HepG2 (cell line): ENCODE measurements around the gene UBALD1. TPM values are rescaled to one million over a fixed set of nuclear protein-coding genes. Genes with fewer than 3 reads are reported as not detected.
A peak's percentile ranks its signal among the peaks of the same experiment; 100 is the strongest.

ENCODE experiments used
- ATAC-seq: fragments of 200-7000 bp; cut with Tn5 transposase; 3 replicates; pipeline ENCODE4 v1.9.1; 2020; ENCODE audit warnings: mild to moderate bottlenecking, moderate library complexity
- BruUV-seq: library from RNA; stranded (reverse); fragments of 400-500 nt; replicated peaks from 2 replicates; lab custom pipeline; 2021; lab: Mats Ljungman, UMichigan
- CTCF ChIA-PET: fragments of 300-600 bp; formaldehyde crosslinking; extraction: SDS; loops from one replicate; lab custom pipeline; 2021; ENCODE audit warnings: low total read pairs, inconsistent platforms, low intra/inter-chr PET ratio; lab: Yijun Ruan, JAX
- POLR2A ChIA-PET: fragments of 350-600 bp; sonication (Branson Sonifier 250); formaldehyde crosslinking; loops from one replicate; lab custom pipeline; 2020; ENCODE audit warnings: antibody characterized with exemption, inconsistent platforms; lab: Yijun Ruan, JAX
- DNase-seq: peaks from one replicate; pipeline ENCODE4 v3.0.0-alpha.2; 2015; ENCODE audit warnings: low spot score
- FAIRE-seq: peaks from 3 replicates; lab custom pipeline; 2011; peaks lifted over from hg19 to GRCh38; lab: Jason Lieb, UNC
- H2AFZ ChIP-seq: one replicate; pipeline ENCODE4 v1.6.1; 2011; ENCODE audit warnings: low read length, inconsistent platforms
- H3K27ac ChIP-seq: fragments of 300-600 bp; 3 replicates; pipeline ENCODE4 v1.8.0; 2011; ENCODE audit warnings: mixed run types, mild to moderate bottlenecking, mixed read lengths, low read length, inconsistent platforms; ENCODE audit not compliant: insufficient read depth; ENCODE audit errors: extremely low read length
- H3K27me3 ChIP-seq, 2 experiments: fragments of 200-600 bp in 1 of 2; 2 replicates in 1 of 2; 3 replicates in 1 of 2; pipeline versions ENCODE4 v1.6.0 to v1.8.0; 2011; ENCODE audit warnings: low read length in 2 of 2, mild to moderate bottlenecking in 2 of 2, moderate library complexity in 2 of 2, inconsistent platforms in 1 of 2; ENCODE audit not compliant: insufficient read depth in 2 of 2, control insufficient read depth in 1 of 2
- H3K36me3 ChIP-seq, 2 experiments: fragments of 200-600 bp in 1 of 2; replicated peaks in 1 of 2; 2 replicates in 1 of 2; 3 replicates in 1 of 2; pipeline versions ENCODE4 v1.5.1 to v1.8.0; 2011; ENCODE audit warnings: low read length in 2 of 2, inconsistent platforms in 1 of 2; ENCODE audit not compliant: insufficient read depth in 2 of 2, control insufficient read depth in 1 of 2
- H3K4me1 ChIP-seq: 2 replicates; pipeline ENCODE4 v1.5.1; 2012; ENCODE audit warnings: low read length, inconsistent platforms; ENCODE audit not compliant: insufficient read depth
- H3K4me2 ChIP-seq: 2 replicates; pipeline ENCODE4 v1.6.0; 2011; ENCODE audit warnings: low read depth, low read length, inconsistent platforms
- H3K4me3 ChIP-seq, 3 experiments: fragments of 200-600 bp in 1 of 3; sonication (generic), shearing (Covaris generic) in 1 of 3; replicated peaks in 1 of 3; 2 replicates each; pipeline ENCODE4 v1.5.1; 2011 to 2016; ENCODE audit warnings: low read length in 3 of 3, inconsistent platforms in 2 of 3, low read depth in 2 of 3, mild to moderate bottlenecking in 2 of 3, control low read depth in 1 of 3, mixed read lengths in 1 of 3; ENCODE audit not compliant: insufficient read depth in 1 of 3
- H3K79me2 ChIP-seq: one replicate; pipeline ENCODE4 v1.6.1; 2011; ENCODE audit warnings: low read length, inconsistent platforms; ENCODE audit not compliant: insufficient read depth
- H3K9ac ChIP-seq: 2 replicates; pipeline ENCODE4 v1.6.0; 2011; ENCODE audit warnings: mild to moderate bottlenecking, low read depth, low read length, inconsistent platforms; ENCODE audit not compliant: insufficient read depth
- H3K9me3 ChIP-seq: 2 replicates; pipeline ENCODE4 v1.5.1; 2012; ENCODE audit warnings: mild to moderate bottlenecking, low read length
- H4K20me1 ChIP-seq: 2 replicates; pipeline ENCODE4 v1.6.0; 2011; ENCODE audit warnings: inconsistent platforms, mild to moderate bottlenecking, low read length, moderate library complexity; ENCODE audit not compliant: insufficient read depth
- CEBPG ChIP-seq: IDR thresholded peaks from 2 replicates; pipeline ENCODE4 v1.6.1; 2016
- EP300 ChIP-seq, 3 experiments: sonication (generic) in 1 of 3; formaldehyde crosslinking in 1 of 3; IDR thresholded peaks; 2 replicates each; pipeline versions ENCODE4 v1.5.1 to v1.6.1; 2011 to 2020; ENCODE audit warnings: low read depth in 2 of 3, low read length in 2 of 3, borderline replicate concordance in 1 of 3, improper control_type of control experiment in 1 of 3, mild to moderate bottlenecking in 1 of 3, missing genetic modification reagents in 1 of 3, moderate library complexity in 1 of 3
- HIC2 ChIP-seq: sonication (generic); formaldehyde crosslinking; IDR thresholded peaks from 2 replicates; pipeline ENCODE4 v1.9.0; 2022; ENCODE audit warnings: low read depth, missing genetic modification reagents
- NR2F6 ChIP-seq, 2 experiments: IDR thresholded peaks; 2 replicates each; pipeline ENCODE4 v1.6.1; 2016; ENCODE audit warnings: antibody characterized with exemption in 1 of 2, mild to moderate bottlenecking in 1 of 2
- NRL ChIP-seq: sonication (generic); formaldehyde crosslinking; IDR thresholded peaks from 2 replicates; pipeline ENCODE4 v1.5.0; 2020; ENCODE audit warnings: missing genetic modification reagents, mild to moderate bottlenecking, moderate library complexity, borderline replicate concordance
- RXRB ChIP-seq: IDR thresholded peaks from 2 replicates; pipeline ENCODE4 v1.6.1; 2016; ENCODE audit warnings: borderline replicate concordance, missing genetic modification reagents, missing compliant biosample characterization
- SSRP1 ChIP-seq: IDR thresholded peaks from 2 replicates; pipeline ENCODE4 v1.6.1; 2016; ENCODE audit warnings: control low read depth
- ZBTB4 ChIP-seq: sonication (generic); formaldehyde crosslinking; IDR thresholded peaks from 2 replicates; pipeline ENCODE4 v1.4.0; 2020; ENCODE audit warnings: missing genetic modification reagents, mild to moderate bottlenecking, borderline replicate concordance
- ZNF3 ChIP-seq: IDR thresholded peaks from 2 replicates; pipeline ENCODE4 v1.7.0; 2017; ENCODE audit warnings: inconsistent platforms
- ZNF33A ChIP-seq: sonication (generic); formaldehyde crosslinking; IDR thresholded peaks from 2 replicates; pipeline ENCODE4 v1.5.1; 2020; ENCODE audit warnings: missing genetic modification reagents, mild to moderate bottlenecking, moderate library complexity, borderline replicate concordance
- ZNF343 ChIP-seq: sonication (generic); formaldehyde crosslinking; IDR thresholded peaks from 2 replicates; pipeline ENCODE4 v1.4.0; 2020; ENCODE audit warnings: mild to moderate bottlenecking, missing genetic modification reagents
- ZNF629 ChIP-seq: sonication (generic); formaldehyde crosslinking; conservative IDR thresholded peaks from 2 replicates; pipeline ENCODE4 v1.5.0; 2020; ENCODE audit warnings: missing genetic modification reagents
- ZNF841 ChIP-seq: sonication (generic); formaldehyde crosslinking; IDR thresholded peaks from 2 replicates; pipeline ENCODE4 v1.8.1; 2023; ENCODE audit warnings: missing genetic modification reagents, borderline replicate concordance
- WGBS: methylation state at CpG from one replicate; pipeline ENCODE4 v1.1.6; 2017; ENCODE audit warnings: low lambda C conversion rate; 5-methylcytosine and 5-hydroxymethylcytosine counted together
- in situ Hi-C: cut with HindIII; loops from 2 replicates; pipeline ENCODE4 v1.10.0; 2017; ENCODE audit warnings: low pct_unique_long_range_greater_than_20kb; ENCODE audit not compliant: extremely low pct_ligation_motif_present
- intact Hi-C: fragments of 100-400 bp; cut with micrococcal nuclease; formaldehyde crosslinking; loops from one replicate; pipeline ENCODE4 v1.10.0; 2022; ENCODE audit not compliant: unreplicated experiment
- polyA plus RNA-seq, 8 experiments: library from polyadenylated mRNA; depleted of rRNA in 3 of 8; stranded (reverse) in 7 of 8; unstranded in 1 of 8; fragments of >200 nt; fragmentation: Illumina TruSeq in 4 of 8; extraction: Trizol in 4 of 8; gene quantifications; 2 replicates each; pipeline versions ENCODE4 v1.2.1 to v1.2.3, GENCODE V29; 2011 to 2016; ENCODE audit warnings: low read depth in 4 of 8, missing spikeins in 1 of 8, mixed read lengths in 1 of 8; ENCODE audit not compliant: insufficient read depth in 1 of 8
- total RNA-seq, 5 experiments: library from RNA; depleted of rRNA; stranded (reverse); fragments of >200 nt; fragmentation: Illumina TruSeq; extraction: Trizol; gene quantifications; 2 replicates each; pipeline ENCODE4 v1.2.3, GENCODE V29; 2016; ENCODE audit warnings: low read depth in 1 of 5
- TF ChIP-seq, protein P1 (sequence below): sonication (generic); formaldehyde crosslinking; IDR thresholded peaks from 2 replicates; pipeline ENCODE4 v1.5.0; 2020; ENCODE audit warnings: missing genetic modification reagents, mild to moderate bottlenecking, borderline replicate concordance

UBALD1 gene
- total and polyA plus RNA-seq, 2 of the 13 experiments (the other 11 are each of a cell fraction or from before 2014, with no cell fraction given), result 6.8 to 12.3 TPM

GRCh38 chr16:4599545-4599944, 15.1 kb downstream of the UBALD1 start:
- FAIRE-seq (no peak), DNase-seq (no peak), ATAC-seq (no peak)
- ChIA-PET POLR2A (no interaction called here), CTCF (no interaction called here)
- peaks cover 6 to 79% of the 10 kb centered on the region in 2 experiments; a peak in 4 of 5 replicates for H3K27me3 ChIP-seq
- intact Hi-C loops (no loop called here), in situ Hi-C loops (no loop called here)
- no peaks in the 10 kb centered on the region for H3K36me3 ChIP-seq
- H3K27ac ChIP-seq, result no peak overlapping the region
- no TSS peak for BruUV-seq
- no peak overlapping the region for H2AFZ ChIP-seq
- peaks cover 26% of the 10 kb centered on the region for H3K4me1 ChIP-seq
- H4K20me1 ChIP-seq, result no peaks in the 10 kb centered on the region
- H3K9me3 ChIP-seq, result no peaks in the 10 kb centered on the region
- TF ChIP-seq ZNF629 (CRISPR knock-in tag) (peak; percentile 66; the same call in 1 of the 2 replicates), CEBPG (no peak)
- no peak overlapping the region for H3K4me3 ChIP-seq
- H3K9ac ChIP-seq, result no peak overlapping the region
- 40% methylated on average over 5 of the region's 8 CpGs for WGBS
- H3K79me2 ChIP-seq, result no peaks in the 10 kb centered on the region
- H3K4me2 ChIP-seq, result no peak overlapping the region

GRCh38 chr16:4599037-4599436, 15.7 kb downstream of the UBALD1 start:
- FAIRE-seq (no peak), DNase-seq (no peak), ATAC-seq (no peak)
- Histone ChIP-seq H3K9me3 (no peaks in the 10 kb centered on the region), H3K36me3 (no peaks in the 10 kb centered on the region), H3K27me3 (peaks cover 8 to 83% of the 10 kb centered on the region in 2 experiments), H3K4me3 (no peak overlapping the region), H3K9ac (no peak overlapping the region), H3K79me2 (no peaks in the 10 kb centered on the region), H2AFZ (no peak overlapping the region), H3K27ac (no peak overlapping the region), H4K20me1 (no peaks in the 10 kb centered on the region), H3K4me2 (no peak overlapping the region), H3K4me1 (peaks cover 22% of the 10 kb centered on the region)
- 37% methylated on average over 10 of the region's 10 CpGs for WGBS
- ChIA-PET CTCF (no interaction called here), POLR2A (no interaction called here)
- no TSS peak for BruUV-seq
- intact Hi-C loops, result no loop called here
- in situ Hi-C loops, result no loop called here
- TF ChIP-seq ZNF841, result no peak
- TF ChIP-seq, protein P1, sequence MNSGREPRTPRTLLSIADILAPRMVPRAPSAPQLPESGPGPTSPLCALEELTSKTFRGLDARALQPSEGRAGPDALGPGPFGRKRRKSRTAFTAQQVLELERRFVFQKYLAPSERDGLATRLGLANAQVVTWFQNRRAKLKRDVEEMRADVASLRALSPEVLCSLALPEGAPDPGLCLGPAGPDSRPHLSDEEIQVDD (CRISPR knock-in tag), result no peak
- no peak for TF ChIP-seq ZNF343 (CRISPR knock-in tag)
- TF ChIP-seq SSRP1 (CRISPR knock-in tag), result no peak
- TF ChIP-seq RXRB, result no peak
- no peak for TF ChIP-seq HIC2 (CRISPR knock-in tag)
- TF ChIP-seq EP300 (IDR thresholded peaks at IDR 0.05; ENCODE audit: low read depth in 2 of 2, low read length in 2 of 2), result no peak
- no peak for TF ChIP-seq EP300 (CRISPR knock-in tag; IDR thresholded peaks at IDR 0.05; ENCODE audit: borderline replicate concordance)
- no peak for TF ChIP-seq ZNF33A (CRISPR knock-in tag)
- no peak for TF ChIP-seq NRL (CRISPR knock-in tag)
- no peak for TF ChIP-seq ZNF3 (CRISPR knock-in tag)
- no peak for TF ChIP-seq NR2F6 (IDR thresholded peaks at IDR 0.05)
- no peak for TF ChIP-seq NR2F6 (CRISPR knock-in tag; IDR thresholded peaks at IDR 0.05)
- no peak for TF ChIP-seq ZBTB4 (CRISPR knock-in tag)
